ENCODE results near the gene VRTN.
"Not testable (repeated sequence)": the region's sequence is repeated elsewhere in the genome, so short reads cannot be mapped to it uniquely, and the experiment has no call there.

The VRTN gene

DNA sequence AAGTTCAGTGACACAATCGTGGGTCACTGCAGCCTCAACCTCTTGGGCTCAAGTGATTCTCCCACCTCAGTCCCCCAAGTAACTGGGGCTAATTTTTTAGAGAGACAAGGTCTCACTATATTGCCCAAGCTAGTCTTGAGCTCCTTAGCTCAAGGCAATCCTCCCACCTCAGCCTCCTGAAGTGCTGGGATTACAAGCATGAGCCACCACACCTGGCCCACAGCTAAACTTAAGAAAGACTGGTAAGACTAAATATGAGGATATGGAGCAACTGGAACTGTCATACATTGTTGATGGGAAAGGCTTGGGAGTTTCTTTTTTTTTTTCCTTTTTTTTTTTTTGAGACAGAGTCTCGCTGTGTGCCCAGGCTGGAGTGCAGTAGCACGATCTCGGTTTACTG, 34.0 kb downstream of the VRTN start:
- Histone ChIP-seq H3K9me3 (ENCODE audit: insufficient read depth, low read depth, low read length) (no peaks in the 10 kb centered on the region), H2AFZ (ENCODE audit: low read length) (no peak overlapping the region), H3K79me2 (ENCODE audit: insufficient read depth, low read length) (no peaks in the 10 kb centered on the region), H3K9me2 (replicated peaks; ENCODE audit: low read depth, low read length) (no peaks in the 10 kb centered on the region), H3K4me3 (ENCODE audit: low read length, poor library complexity, severe bottlenecking) (no peak overlapping the region), H3K9ac (ENCODE audit: low read depth, low read length, poor library complexity, severe bottlenecking) (no peak overlapping the region), H3K4me1 (ENCODE audit: insufficient read depth, low read length, poor library complexity, severe bottlenecking) (no peaks in the 10 kb centered on the region), H4K20me1 (ENCODE audit: insufficient read depth, low read length, poor library complexity, severe bottlenecking) (no peaks in the 10 kb centered on the region), H3F3A (ENCODE audit: low read depth) (no peaks in the 10 kb centered on the region), H3K27me3 (ENCODE audit: insufficient read depth, low read length, poor library complexity, severe bottlenecking) (no peaks in the 10 kb centered on the region), H3K4me2 (ENCODE audit: low read depth, low read length, poor library complexity, severe bottlenecking) (no peak overlapping the region), H3K36me3 (ENCODE audit: insufficient read depth, low read length) (no peaks in the 10 kb centered on the region)
- TF ChIP-seq, protein P1, sequence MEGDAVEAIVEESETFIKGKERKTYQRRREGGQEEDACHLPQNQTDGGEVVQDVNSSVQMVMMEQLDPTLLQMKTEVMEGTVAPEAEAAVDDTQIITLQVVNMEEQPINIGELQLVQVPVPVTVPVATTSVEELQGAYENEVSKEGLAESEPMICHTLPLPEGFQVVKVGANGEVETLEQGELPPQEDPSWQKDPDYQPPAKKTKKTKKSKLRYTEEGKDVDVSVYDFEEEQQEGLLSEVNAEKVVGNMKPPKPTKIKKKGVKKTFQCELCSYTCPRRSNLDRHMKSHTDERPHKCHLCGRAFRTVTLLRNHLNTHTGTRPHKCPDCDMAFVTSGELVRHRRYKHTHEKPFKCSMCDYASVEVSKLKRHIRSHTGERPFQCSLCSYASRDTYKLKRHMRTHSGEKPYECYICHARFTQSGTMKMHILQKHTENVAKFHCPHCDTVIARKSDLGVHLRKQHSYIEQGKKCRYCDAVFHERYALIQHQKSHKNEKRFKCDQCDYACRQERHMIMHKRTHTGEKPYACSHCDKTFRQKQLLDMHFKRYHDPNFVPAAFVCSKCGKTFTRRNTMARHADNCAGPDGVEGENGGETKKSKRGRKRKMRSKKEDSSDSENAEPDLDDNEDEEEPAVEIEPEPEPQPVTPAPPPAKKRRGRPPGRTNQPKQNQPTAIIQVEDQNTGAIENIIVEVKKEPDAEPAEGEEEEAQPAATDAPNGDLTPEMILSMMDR (conservative IDR thresholded peaks at IDR 0.05; ENCODE audit: low read length) = no peak
- no peak for TF ChIP-seq EZH2phosphoT487 (IDR thresholded peaks at IDR 0.05; ENCODE audit: borderline replicate concordance)

DNA sequence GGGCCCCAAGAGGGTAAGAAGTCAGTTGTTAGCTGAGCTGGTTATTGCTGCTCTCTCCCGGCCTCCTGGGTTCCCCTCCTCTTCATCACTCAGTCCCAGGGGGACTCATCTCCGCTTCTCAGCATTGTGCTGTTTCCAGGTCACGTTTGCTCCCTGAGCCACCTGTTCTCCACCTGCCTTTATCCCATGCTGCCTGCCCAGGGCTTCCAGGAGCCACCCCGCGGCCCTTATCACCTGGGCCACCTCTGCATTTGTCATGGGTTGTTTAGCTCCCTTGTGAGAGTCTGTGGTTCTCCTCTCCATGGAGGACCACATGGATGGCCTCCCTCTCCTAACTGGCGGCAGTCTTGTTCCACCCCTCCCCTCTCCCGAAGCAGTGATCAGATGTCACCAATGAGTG, 41.7 kb downstream of the VRTN start:
- Histone ChIP-seq H3K27me3 (ENCODE audit: insufficient read depth, low read length, poor library complexity, severe bottlenecking) (no peaks in the 10 kb centered on the region), H3K9me2 (replicated peaks; ENCODE audit: low read depth, low read length) (no peaks in the 10 kb centered on the region), H3K4me2 (ENCODE audit: low read depth, low read length, poor library complexity, severe bottlenecking) (no peak overlapping the region), H3K9me3 (ENCODE audit: insufficient read depth, low read depth, low read length) (no peaks in the 10 kb centered on the region), H3K4me1 (ENCODE audit: insufficient read depth, low read length, poor library complexity, severe bottlenecking) (no peaks in the 10 kb centered on the region), H3K36me3 (ENCODE audit: insufficient read depth, low read length) (no peaks in the 10 kb centered on the region), H3F3A (ENCODE audit: low read depth) (no peaks in the 10 kb centered on the region), H3K9ac (ENCODE audit: low read depth, low read length, poor library complexity, severe bottlenecking) (no peak overlapping the region), H3K4me3 (ENCODE audit: low read length, poor library complexity, severe bottlenecking) (no peak overlapping the region), H2AFZ (ENCODE audit: low read length) (no peak overlapping the region), H3K79me2 (ENCODE audit: insufficient read depth, low read length) (no peaks in the 10 kb centered on the region), H4K20me1 (ENCODE audit: insufficient read depth, low read length, poor library complexity, severe bottlenecking) (no peaks in the 10 kb centered on the region)
- no peak for TF ChIP-seq EZH2phosphoT487 (IDR thresholded peaks at IDR 0.05; ENCODE audit: borderline replicate concordance)
- TF ChIP-seq, protein P1 (conservative IDR thresholded peaks at IDR 0.05; ENCODE audit: low read length) = no peak

DNA sequence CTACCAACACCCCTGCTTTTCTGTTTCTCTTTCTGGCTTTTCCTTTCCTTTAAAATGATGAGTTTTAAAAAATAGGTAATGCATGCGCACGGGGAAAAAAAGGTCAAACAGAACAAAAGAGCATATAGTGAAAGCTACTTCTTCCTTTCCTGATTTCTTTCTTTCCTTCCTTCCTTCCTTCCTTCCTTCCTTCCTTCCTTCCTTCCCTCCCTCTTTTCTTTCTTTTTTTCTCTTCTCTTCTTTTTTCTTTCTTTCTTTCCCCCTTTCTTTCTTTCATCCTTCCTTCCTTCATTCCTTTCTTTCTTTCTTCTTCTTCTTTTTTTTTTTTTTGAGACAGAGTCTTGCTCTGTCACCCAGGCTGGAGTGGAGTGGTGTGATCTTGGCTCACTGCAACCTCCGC, 42.2 kb downstream of the VRTN start:
- not testable (repeated sequence) for H4K20me1 ChIP-seq (ENCODE audit: insufficient read depth, low read length, poor library complexity, severe bottlenecking); H3K9me3 ChIP-seq (ENCODE audit: insufficient read depth, low read depth, low read length); H3K4me3 ChIP-seq (ENCODE audit: low read length, poor library complexity, severe bottlenecking); H3K36me3 ChIP-seq (ENCODE audit: insufficient read depth, low read length); H3K4me2 ChIP-seq (ENCODE audit: low read depth, low read length, poor library complexity, severe bottlenecking); H3K79me2 ChIP-seq (ENCODE audit: insufficient read depth, low read length); H3K9ac ChIP-seq (ENCODE audit: low read depth, low read length, poor library complexity, severe bottlenecking); H3K27me3 ChIP-seq (ENCODE audit: insufficient read depth, low read length, poor library complexity, severe bottlenecking); H2AFZ ChIP-seq (ENCODE audit: low read length); H3F3A ChIP-seq (ENCODE audit: low read depth); H3K9me2 ChIP-seq (replicated peaks; ENCODE audit: low read depth, low read length); H3K4me1 ChIP-seq (ENCODE audit: insufficient read depth, low read length, poor library complexity, severe bottlenecking)

DNA sequence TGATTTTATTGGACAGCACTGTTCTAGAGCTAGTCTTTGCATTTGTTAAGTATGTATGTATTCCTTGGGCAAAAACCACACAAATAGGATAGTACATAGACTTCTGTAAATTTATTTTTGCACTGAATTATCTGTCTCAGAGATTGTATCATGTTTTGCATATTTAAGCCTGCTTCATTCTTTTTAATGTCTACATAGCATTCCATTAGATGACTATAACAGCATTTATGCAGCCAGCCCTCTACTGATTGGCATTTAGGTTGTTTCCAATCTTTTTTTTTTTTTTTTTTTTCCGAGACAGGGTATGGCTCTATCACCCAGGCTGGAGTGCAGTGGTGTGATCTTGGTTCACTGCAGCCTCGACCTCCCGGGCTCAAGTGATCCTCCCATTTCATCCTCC, 43.2 kb downstream of the VRTN start:
- no peaks in the 10 kb centered on the region for H3F3A ChIP-seq (ENCODE audit: low read depth)
- H3K79me2 ChIP-seq (ENCODE audit: insufficient read depth, low read length) = no peaks in the 10 kb centered on the region
- H4K20me1 ChIP-seq (ENCODE audit: insufficient read depth, low read length, poor library complexity, severe bottlenecking) = no peaks in the 10 kb centered on the region
- no peaks in the 10 kb centered on the region for H3K27me3 ChIP-seq (ENCODE audit: insufficient read depth, low read length, poor library complexity, severe bottlenecking)
- no peak for TF ChIP-seq EZH2phosphoT487 (IDR thresholded peaks at IDR 0.05; ENCODE audit: borderline replicate concordance)
- TF ChIP-seq, protein P1 (conservative IDR thresholded peaks at IDR 0.05; ENCODE audit: low read length) = no peak
- no peak overlapping the region for H2AFZ ChIP-seq (ENCODE audit: low read length)
- no peaks in the 10 kb centered on the region for H3K9me2 ChIP-seq (replicated peaks; ENCODE audit: low read depth, low read length)
- no peaks in the 10 kb centered on the region for H3K4me1 ChIP-seq (ENCODE audit: insufficient read depth, low read length, poor library complexity, severe bottlenecking)
- H3K4me2 ChIP-seq (ENCODE audit: low read depth, low read length, poor library complexity, severe bottlenecking) = no peak overlapping the region
- no peaks in the 10 kb centered on the region for H3K36me3 ChIP-seq (ENCODE audit: insufficient read depth, low read length)
- H3K4me3 ChIP-seq (ENCODE audit: low read length, poor library complexity, severe bottlenecking) = no peak overlapping the region
- H3K9ac ChIP-seq (ENCODE audit: low read depth, low read length, poor library complexity, severe bottlenecking) = no peak overlapping the region
- no peaks in the 10 kb centered on the region for H3K9me3 ChIP-seq (ENCODE audit: insufficient read depth, low read depth, low read length)
